ENCODE measurements around the gene SOD2. TPM values are rescaled to one million over a fixed set of nuclear protein-coding genes. Genes with fewer than 3 reads are reported as not detected.
A peak's percentile ranks its signal among the peaks of the same experiment; 100 is the strongest.

The SOD2 gene
- total and polyA plus RNA-seq, 2 of the 13 experiments (the other 11 are each of a cell fraction or from before 2014, with no cell fraction given), result 304 to 309 TPM

GRCh38 chr6:159693894-159694545, 979 bp upstream of the SOD2 start (continued):
- TF ChIP-seq BATF2 (CRISPR knock-in tag; IDR thresholded peaks at IDR 0.05) (0 out of 2 replicates have a peak, but pooled peaks have one; percentile 48), ZNF598 (CRISPR knock-in tag; IDR thresholded peaks at IDR 0.05; ENCODE audit: borderline replicate concordance) (0 out of 2 replicates have a peak, but pooled peaks have one; percentile 76), HBP1 (CRISPR knock-in tag; IDR thresholded peaks at IDR 0.05; ENCODE audit: low read depth) (peak; percentile 84; the same call in 1 of the 2 replicates), ZNF337 (CRISPR knock-in tag; IDR thresholded peaks at IDR 0.05; ENCODE audit: borderline replicate concordance, low read depth) (no peak), FOXK1 (CRISPR knock-in tag; IDR thresholded peaks at IDR 0.05; ENCODE audit: borderline replicate concordance, low read depth) (peak; percentile 93), GTF2F1 (IDR thresholded peaks at IDR 0.05; ENCODE audit: low read length) (0 out of 2 replicates have a peak, but pooled peaks have one; percentile 40), ZNF407 (CRISPR knock-in tag; IDR thresholded peaks at IDR 0.05; ENCODE audit: not compliant biosample characterization) (no peak), KDM1A (CRISPR knock-in tag; IDR thresholded peaks at IDR 0.05) (0 out of 2 replicates have a peak, but pooled peaks have one; percentile 39), MIXL1 (CRISPR knock-in tag; IDR thresholded peaks at IDR 0.05) (peak; percentile 52; the same call in 1 of the 2 replicates), ZMYM2 (CRISPR knock-in tag; IDR thresholded peaks at IDR 0.05) (peak; percentile 80; the same call in 1 of the 2 replicates), FOXA3 (CRISPR knock-in tag; IDR thresholded peaks at IDR 0.05) (peak; percentile 96), ZNF746 (CRISPR knock-in tag; IDR thresholded peaks at IDR 0.05) (peak; percentile 11; the same call in 1 of the 2 replicates), KAT8 (CRISPR knock-in tag; IDR thresholded peaks at IDR 0.05) (0 out of 2 replicates have a peak, but pooled peaks have one; percentile 18), MXI1 (IDR thresholded peaks at IDR 0.05; ENCODE audit: borderline replicate concordance, low read depth, low read length) (peak; percentile 80; the same call in 1 of the 3 replicates), PRDM10 (CRISPR knock-in tag; IDR thresholded peaks at IDR 0.05; ENCODE audit: low read depth) (peak; percentile 89)
